MM.1S (cell line): Measurements from ENCODE around the gene DDTL.

Source experiments
- CTCF ChIP-seq: fragments of 300-600 bp; sonication (generic); IDR thresholded peaks from 2 replicates; pipeline ENCODE4 v1.5.1; 2016; ENCODE audit warnings: antibody characterized with exemption, low read length, mixed read lengths
- EZH2 ChIP-seq: fragments of 300-600 bp; sonication (generic); optimal IDR thresholded peaks from 2 replicates; pipeline ENCODE3; 2017; ENCODE audit warnings: low read depth, mild to moderate bottlenecking, antibody characterized with exemption, low read length, mixed read lengths

GRCh38 chr22:23938328-23939016, 28.2 kb upstream of the DDTL start:
- TF ChIP-seq CTCF (no peak), EZH2 (no peak)
